Esophagus (tissue), 2 donors: ENCODE data around the gene AGBL1. TPM values are rescaled to one million over a fixed set of nuclear protein-coding genes. Genes with fewer than 3 reads are reported as not detected.
A peak's percentile ranks its signal among the peaks of the same experiment; 100 is the strongest.
"Not testable (repeated sequence)": the region's sequence is repeated elsewhere in the genome, so short reads cannot be mapped to it uniquely, and the experiment has no call there.

ENCODE experiments used
- H3K27ac ChIP-seq, 2 donors: one replicate each; pipeline ENCODE4 v1.5.1; 2013; ENCODE audit warnings: low read depth in 2 of 2, mild to moderate bottlenecking in 2 of 2, inconsistent platforms in 1 of 2, low read length in 1 of 2, moderate library complexity in 1 of 2
- H3K27me3 ChIP-seq, 2 donors: one replicate each; pipeline ENCODE4 v1.6.1; 2013; ENCODE audit warnings: low read length in 2 of 2, control low read depth in 1 of 2, mild to moderate bottlenecking in 1 of 2; ENCODE audit not compliant: insufficient read depth in 2 of 2, control insufficient read depth in 1 of 2
- H3K36me3 ChIP-seq, 2 donors: one replicate each; pipeline ENCODE4 v1.6.1; 2013; ENCODE audit warnings: low read length in 1 of 2; ENCODE audit not compliant: control insufficient read depth in 2 of 2, insufficient read depth in 2 of 2
- H3K4me1 ChIP-seq, 2 donors: one replicate each; pipeline ENCODE4 v1.6.1; 2013; ENCODE audit warnings: low read length in 1 of 2; ENCODE audit not compliant: control insufficient read depth in 2 of 2, insufficient read depth in 2 of 2
- H3K4me3 ChIP-seq, 2 donors: one replicate each; pipeline ENCODE4 v1.5.1; 2013; ENCODE audit warnings: low read length in 2 of 2, mild to moderate bottlenecking in 2 of 2, low read depth in 1 of 2, moderate library complexity in 1 of 2
- H3K9me3 ChIP-seq, 2 donors: one replicate each; pipeline ENCODE4 v1.6.1; 2013; ENCODE audit warnings: mild to moderate bottlenecking in 2 of 2, low read depth in 1 of 2, low read length in 1 of 2, moderate library complexity in 1 of 2; ENCODE audit not compliant: control insufficient read depth in 2 of 2, insufficient read depth in 1 of 2
- WGBS, 2 donors: extraction: QIAGEN DNeasy Blood & Tissue Kit; methylation state at CpG; one replicate each; pipeline ENCODE4 v1.1.7; 2013; 5-methylcytosine and 5-hydroxymethylcytosine counted together
- polyA plus RNA-seq, 2 donors: library from polyadenylated mRNA; stranded (reverse); fragments of 200-250 nt; gene quantifications; one replicate each; pipeline ENCODE4 v1.2.3, GENCODE V29; 2013
- donor health status: healthy with polysubstance abuse.
- donor health status: Bipolar disorder and iron deficiency.

The AGBL1 gene
- polyA plus RNA-seq, 2 donors: 0.01 TPM; not detected in 1

- peaks cover 0 to 2% of the 10 kb centered on the region in 2 donors for H3K27me3 ChIP-seq
- no peak overlapping the region for H3K4me3 ChIP-seq
- H3K9me3 ChIP-seq: no peaks in the 10 kb centered on the region
- H3K27ac ChIP-seq: no peak overlapping the region
- H3K4me1 ChIP-seq: no peaks in the 10 kb centered on the region
- WGBS, 2 donors: 75 to 80% methylated on average over 4 of the region's 4 CpGs
- H3K36me3 ChIP-seq: no peaks in the 10 kb centered on the region
Observed at GRCh38 chr15:86526938-86527690, 447.4 kb downstream of the AGBL1 start.

- H3K27ac ChIP-seq, H3K4me3 ChIP-seq, H3K27me3 ChIP-seq, H3K4me1 ChIP-seq, H3K36me3 ChIP-seq, H3K9me3 ChIP-seq: not testable (repeated sequence)
- 76 to 86% methylated on average over 22 to 26 of the region's 26 CpGs for WGBS, 2 donors
Observed at GRCh38 chr15:86528094-86528493, 448.4 kb downstream of the AGBL1 start.

- H3K27ac ChIP-seq: no peak overlapping the region
- no peak overlapping the region for H3K4me3 ChIP-seq
- 71 to 74% methylated on average over 2 of the region's 2 CpGs for WGBS, 2 donors
- H3K4me1 ChIP-seq: no peaks in the 10 kb centered on the region
- no peaks in the 10 kb centered on the region for H3K36me3 ChIP-seq
- no peaks in the 10 kb centered on the region for H3K27me3 ChIP-seq
- H3K9me3 ChIP-seq: no peaks in the 10 kb centered on the region
Observed at GRCh38 chr15:86538141-86538540, 458.5 kb downstream of the AGBL1 start.

GRCh38 chr15:86540840-86541467 is 461.3 kb downstream of the AGBL1 start:
- no peaks in the 10 kb centered on the region for H3K9me3 ChIP-seq
- H3K4me3 ChIP-seq: no peak overlapping the region
- no peak overlapping the region for H3K27ac ChIP-seq
- H3K4me1 ChIP-seq: no peaks in the 10 kb centered on the region
- 43 to 63% methylated on average over 4 of the region's 4 CpGs for WGBS, 2 donors
- H3K36me3 ChIP-seq: no peaks in the 10 kb centered on the region
- no peaks in the 10 kb centered on the region for H3K27me3 ChIP-seq

GRCh38 chr15:86541540-86541939 is 461.9 kb downstream of the AGBL1 start:
- Histone ChIP-seq H3K27ac (no peak overlapping the region), H3K4me3 (no peak overlapping the region), H3K27me3 (no peaks in the 10 kb centered on the region), H3K4me1 (no peaks in the 10 kb centered on the region), H3K9me3 (no peaks in the 10 kb centered on the region), H3K36me3 (no peaks in the 10 kb centered on the region)
- 35 to 44% methylated on average over 1 of the region's 1 CpG for WGBS, 2 donors

- Histone ChIP-seq H3K4me3 (no peak overlapping the region), H3K36me3 (no peaks in the 10 kb centered on the region), H3K27me3 (no peaks in the 10 kb centered on the region), H3K9me3 (no peaks in the 10 kb centered on the region), H3K4me1 (peaks cover 0 to 2% of the 10 kb centered on the region in 2 donors), H3K27ac (no peak overlapping the region)
- 61 to 79% methylated on average over 1 of the region's 1 CpG for WGBS, 2 donors
Observed at GRCh38 chr15:86550075-86550474, 470.4 kb downstream of the AGBL1 start.

- H3K27ac ChIP-seq: no peak overlapping the region
- H3K4me1 ChIP-seq: peaks cover 0 to 2% of the 10 kb centered on the region in 2 donors
- no peak overlapping the region for H3K4me3 ChIP-seq
- no peaks in the 10 kb centered on the region for H3K27me3 ChIP-seq
- H3K9me3 ChIP-seq: no peaks in the 10 kb centered on the region
- H3K36me3 ChIP-seq: no peaks in the 10 kb centered on the region
- 22 to 41% methylated on average over 1 of the region's 1 CpG for WGBS, 2 donors
Observed at GRCh38 chr15:86553108-86553507, 473.4 kb downstream of the AGBL1 start.

- H3K27me3 ChIP-seq: no peaks in the 10 kb centered on the region
- peaks cover 0 to 2% of the 10 kb centered on the region in 2 donors for H3K4me1 ChIP-seq
- H3K36me3 ChIP-seq: no peaks in the 10 kb centered on the region
- H3K27ac ChIP-seq: no peak overlapping the region
- no peak overlapping the region for H3K4me3 ChIP-seq
- WGBS, 2 donors: 31 to 32% methylated on average over 2 of the region's 2 CpGs
- no peaks in the 10 kb centered on the region for H3K9me3 ChIP-seq
Observed at GRCh38 chr15:86555098-86555497, 475.4 kb downstream of the AGBL1 start.

GRCh38 chr15:86555939-86556338 is 476.3 kb downstream of the AGBL1 start:
- no peaks in the 10 kb centered on the region for H3K36me3 ChIP-seq
- no peaks in the 10 kb centered on the region for H3K9me3 ChIP-seq
- 21 to 26% methylated on average over 1 of the region's 1 CpG for WGBS, 2 donors
- H3K4me1 ChIP-seq: peaks cover 0 to 2% of the 10 kb centered on the region in 2 donors
- H3K4me3 ChIP-seq: no peak overlapping the region
- H3K27ac ChIP-seq: peak overlapping the region; percentile 61 to 92
- no peaks in the 10 kb centered on the region for H3K27me3 ChIP-seq
